K562 (cell line): ENCODE measurements around the gene WDR91. TPM values are rescaled to one million over a fixed set of nuclear protein-coding genes. Genes with fewer than 3 reads are reported as not detected.

Source experiments
- ARID1B ChIP-seq: fragments of 450-650 bp; IDR thresholded peaks from 2 replicates; pipeline ENCODE4 v1.6.1; 2016; ENCODE audit warnings: antibody characterized with exemption, mild to moderate bottlenecking, inconsistent platforms
- ATF1 ChIP-seq, 2 experiments: fragments of 450-650 bp in 1 of 2; IDR thresholded peaks; 2 replicates each; pipeline ENCODE4 v1.6.1; 2016; ENCODE audit warnings: missing compliant biosample characterization in 1 of 2, missing genetic modification characterization in 1 of 2
- DDX20 ChIP-seq: fragments of 450-650 bp; IDR thresholded peaks from 2 replicates; pipeline ENCODE4 v1.6.1; 2016; ENCODE audit warnings: missing genetic modification characterization, low read depth, mild to moderate bottlenecking, missing compliant biosample characterization, moderate library complexity
- JUN ChIP-seq, 2 experiments: sonication (generic) in 1 of 2; formaldehyde crosslinking in 1 of 2; IDR thresholded peaks; 2 replicates each; pipeline versions ENCODE4 v1.6.1 to v1.8.0; 2012 to 2022; ENCODE audit warnings: borderline replicate concordance in 2 of 2, mild to moderate bottlenecking in 2 of 2, improper control_type of control experiment in 1 of 2, low read depth in 1 of 2, low read length in 1 of 2, missing genetic modification reagents in 1 of 2
- JUND ChIP-seq, 2 experiments: IDR thresholded peaks; 2 replicates in 1 of 2; 3 replicates in 1 of 2; pipeline ENCODE4 v1.6.1; 2011; ENCODE audit warnings: borderline replicate concordance in 2 of 2, low read depth in 2 of 2, low read length in 2 of 2, improper control_type of control experiment in 1 of 2, missing biosample characterization in 1 of 2, missing genetic modification characterization in 1 of 2, missing genetic modification reagents in 1 of 2
- NKRF ChIP-seq: fragments of 450-650 bp; IDR thresholded peaks from 2 replicates; pipeline ENCODE4 v1.6.1; 2016; ENCODE audit warnings: borderline replicate concordance
- POU5F1 ChIP-seq: fragments of 150-350 bp; IDR thresholded peaks from 2 replicates; pipeline ENCODE4 v1.6.1; 2014; ENCODE audit warnings: borderline replicate concordance, low read length, low read depth, mild to moderate bottlenecking; ENCODE audit not compliant: partially characterized antibody
- PTBP1 ChIP-seq: fragments of 200-400 bp; formaldehyde crosslinking; IDR thresholded peaks from 2 replicates; pipeline ENCODE4 v1.6.1; 2017; ENCODE audit warnings: low read depth, low read length
- SETDB1 ChIP-seq: IDR thresholded peaks from one replicate; pipeline ENCODE4 v1.6.1; 2012; ENCODE audit warnings: low read length, control low read depth, inconsistent platforms
- SMARCA4 ChIP-seq: fragments of 450-650 bp; IDR thresholded peaks from 2 replicates; pipeline ENCODE4 v1.6.1; 2016
- SMARCE1 ChIP-seq: fragments of 450-650 bp; IDR thresholded peaks from 2 replicates; pipeline ENCODE4 v1.7.1; 2016; ENCODE audit warnings: mild to moderate bottlenecking
- SRSF7 ChIP-seq: fragments of 200-400 bp; formaldehyde crosslinking; optimal IDR thresholded peaks from 2 replicates; pipeline ENCODE3; 2017; ENCODE audit warnings: mild to moderate bottlenecking, low read depth, low read length
- SUPT5H ChIP-seq: fragments of 450-650 bp; IDR thresholded peaks from 2 replicates; pipeline ENCODE4 v1.6.1; 2016
- TCF3 ChIP-seq: sonication (generic); formaldehyde crosslinking; IDR thresholded peaks from 2 replicates; pipeline ENCODE4 v1.4.0; 2020; ENCODE audit warnings: mild to moderate bottlenecking, missing genetic modification reagents
- ZC3H8 ChIP-seq: fragments of 450-650 bp; IDR thresholded peaks from 2 replicates; pipeline ENCODE4 v1.6.1; 2017
- ZFP30 ChIP-seq: fragments of 250-450 bp; sonication (Bioruptor Pico); IDR thresholded peaks from 2 replicates; pipeline ENCODE4 v1.8.0; 2022; ENCODE audit warnings: moderate library complexity, mild to moderate bottlenecking, inconsistent platforms, borderline replicate concordance
- ZFP36 ChIP-seq: fragments of 150-350 bp; IDR thresholded peaks from 2 replicates; pipeline ENCODE4 v1.6.1; 2018; ENCODE audit warnings: low read length, low read depth; ENCODE audit not compliant: partially characterized antibody
- ZKSCAN3 ChIP-seq: fragments of 250-450 bp; sonication (Bioruptor Pico); IDR thresholded peaks from 2 replicates; pipeline ENCODE4 v1.4.0; 2020
- ZNF133 ChIP-seq: fragments of 250-450 bp; sonication (Bioruptor Pico); IDR thresholded peaks from 2 replicates; pipeline ENCODE4 v1.4.0; 2020; ENCODE audit warnings: mild to moderate bottlenecking
- ZNF232 ChIP-seq: sonication (generic); formaldehyde crosslinking; IDR thresholded peaks from 2 replicates; pipeline ENCODE4 v1.8.0; 2022; ENCODE audit warnings: mild to moderate bottlenecking, missing genetic modification reagents
- ZNF41 ChIP-seq: fragments of 250-450 bp; sonication (Bioruptor Pico); conservative IDR thresholded peaks from 2 replicates; pipeline ENCODE4 v1.4.0; 2020; ENCODE audit warnings: mild to moderate bottlenecking
- ZNF655 ChIP-seq: fragments of 250-450 bp; sonication (Bioruptor Pico); IDR thresholded peaks from 2 replicates; pipeline ENCODE4 v1.5.0; 2021
- ZNF75A ChIP-seq: fragments of 450-650 bp; formaldehyde crosslinking; IDR thresholded peaks from 2 replicates; pipeline ENCODE4 v1.4.0; 2020; ENCODE audit warnings: mild to moderate bottlenecking
- polyA plus RNA-seq, 8 experiments: library from polyadenylated mRNA; depleted of rRNA in 4 of 8; stranded (reverse) in 5 of 8; unstranded in 3 of 8; fragments of >200 nt; fragmentation: Nextera tagmentation in 2 of 8; fragmentation: Illumina TruSeq in 1 of 8; extraction: Ambion mirVana in 2 of 8; extraction: Trizol in 1 of 8; gene quantifications; 2 replicates each; pipeline versions ENCODE4 v1.2.1 to v1.2.3, GENCODE V29; 2011 to 2014; ENCODE audit warnings: inconsistent platforms in 1 of 8, missing spikeins in 1 of 8
- total RNA-seq, 7 experiments: library from RNA; depleted of rRNA in 6 of 7; stranded (reverse); fragments of >200 nt in 6 of 7; fragmentation: Illumina TruSeq in 2 of 7; extraction: Trizol in 2 of 7; gene quantifications; 2 replicates each; pipeline versions ENCODE4 v1.2.1 to v1.2.3, GENCODE V29; 2011 to 2021; ENCODE audit warnings: low replicate concordance in 1 of 7
- TF ChIP-seq, protein P1 (sequence below): fragments of 450-650 bp; IDR thresholded peaks from 2 replicates; pipeline ENCODE4 v1.7.1; 2018; ENCODE audit warnings: mild to moderate bottlenecking, low read depth; ENCODE audit not compliant: partially characterized antibody

The WDR91 gene
- total and polyA plus RNA-seq, 9 of the 15 experiments (the other 6 are each of a cell fraction or from before 2014, with no cell fraction given), result 1.9 to 18.2 (median 9.8) TPM

- TF ChIP-seq, protein P1, sequence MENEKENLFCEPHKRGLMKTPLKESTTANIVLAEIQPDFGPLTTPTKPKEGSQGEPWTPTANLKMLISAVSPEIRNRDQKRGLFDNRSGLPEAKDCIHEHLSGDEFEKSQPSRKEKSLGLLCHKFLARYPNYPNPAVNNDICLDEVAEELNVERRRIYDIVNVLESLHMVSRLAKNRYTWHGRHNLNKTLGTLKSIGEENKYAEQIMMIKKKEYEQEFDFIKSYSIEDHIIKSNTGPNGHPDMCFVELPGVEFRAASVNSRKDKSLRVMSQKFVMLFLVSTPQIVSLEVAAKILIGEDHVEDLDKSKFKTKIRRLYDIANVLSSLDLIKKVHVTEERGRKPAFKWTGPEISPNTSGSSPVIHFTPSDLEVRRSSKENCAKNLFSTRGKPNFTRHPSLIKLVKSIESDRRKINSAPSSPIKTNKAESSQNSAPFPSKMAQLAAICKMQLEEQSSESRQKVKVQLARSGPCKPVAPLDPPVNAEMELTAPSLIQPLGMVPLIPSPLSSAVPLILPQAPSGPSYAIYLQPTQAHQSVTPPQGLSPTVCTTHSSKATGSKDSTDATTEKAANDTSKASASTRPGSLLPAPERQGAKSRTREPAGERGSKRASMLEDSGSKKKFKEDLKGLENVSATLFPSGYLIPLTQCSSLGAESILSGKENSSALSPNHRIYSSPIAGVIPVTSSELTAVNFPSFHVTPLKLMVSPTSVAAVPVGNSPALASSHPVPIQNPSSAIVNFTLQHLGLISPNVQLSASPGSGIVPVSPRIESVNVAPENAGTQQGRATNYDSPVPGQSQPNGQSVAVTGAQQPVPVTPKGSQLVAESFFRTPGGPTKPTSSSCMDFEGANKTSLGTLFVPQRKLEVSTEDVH, result no peak
- TF ChIP-seq ZNF75A (CRISPR knock-in tag), result no peak
- TF ChIP-seq SMARCA4, result 0 out of 2 replicates have a peak, but pooled peaks have one; percentile 17
- no peak for TF ChIP-seq SRSF7
- no peak for TF ChIP-seq ZNF232 (CRISPR knock-in tag)
- no peak for TF ChIP-seq DDX20
- TF ChIP-seq TCF3 (CRISPR knock-in tag), result no peak
- TF ChIP-seq ZFP36, result no peak
- peak; percentile 80 for TF ChIP-seq SETDB1
- no peak for TF ChIP-seq SUPT5H
- TF ChIP-seq JUND (IDR thresholded peaks at IDR 0.05; ENCODE audit: borderline replicate concordance, low read depth, low read length), result peak; percentile 60; the same call in 1 of the 2 replicates
- TF ChIP-seq JUND (tag; IDR thresholded peaks at IDR 0.05; ENCODE audit: borderline replicate concordance, low read depth, low read length), result peak; percentile 25; the same call in 1 of the 3 replicates
- TF ChIP-seq NKRF, result no peak
- no peak for TF ChIP-seq ZC3H8
- no peak for TF ChIP-seq ATF1 (CRISPR knock-in tag; IDR thresholded peaks at IDR 0.05)
- TF ChIP-seq ATF1 (tag; IDR thresholded peaks at IDR 0.05), result no peak
- TF ChIP-seq SMARCE1, result peak; percentile 31; the same call in 1 of the 2 replicates
- TF ChIP-seq ARID1B, result peak; percentile 38; the same call in 1 of the 2 replicates
- no peak for TF ChIP-seq PTBP1
- no peak for TF ChIP-seq JUN (IDR thresholded peaks at IDR 0.05; ENCODE audit: borderline replicate concordance, low read depth, low read length)
- TF ChIP-seq JUN (CRISPR knock-in tag; IDR thresholded peaks at IDR 0.05; ENCODE audit: borderline replicate concordance), result no peak
- no peak for TF ChIP-seq ZKSCAN3 (CRISPR knock-in tag)
- TF ChIP-seq ZNF41, result no peak
- no peak for TF ChIP-seq POU5F1
- no peak for TF ChIP-seq ZNF133 (CRISPR knock-in tag)
- TF ChIP-seq ZFP30, result no peak
- no peak for TF ChIP-seq ZNF655 (CRISPR knock-in tag)
Observed at GRCh38 chr7:135184254-135184841, 27.0 kb downstream of the WDR91 start (continued).
